Psoas muscle (tissue), 8 donors: Measurements from ENCODE around the gene PRKD2. TPM values are rescaled to one million over a fixed set of nuclear protein-coding genes. Genes with fewer than 3 reads are reported as not detected.
"Not testable (repeated sequence)": the region's sequence is repeated elsewhere in the genome, so short reads cannot be mapped to it uniquely, and the experiment has no call there.

Experiments used
- ATAC-seq, 4 donors: fragments of 200-7000 bp; cut with Tn5 transposase; one replicate each; pipeline ENCODE4 v1.9.1; 2020; ENCODE audit warnings: moderate library complexity in 3 of 4, mild to moderate bottlenecking in 2 of 4
- DNase-seq, 2 donors: peaks; one replicate each; pipeline ENCODE4 v3.0.0-alpha.2; 2020
- H3K27ac ChIP-seq: fragments of 200-600 bp; one replicate; pipeline ENCODE4 v1.8.0; 2022
- H3K27me3 ChIP-seq, 3 donors: fragments of 200-600 bp in 1 of 3; one replicate each; pipeline versions ENCODE4 v1.6.1 to v1.8.0; 2013 to 2022; ENCODE audit warnings: low read length in 2 of 3, mild to moderate bottlenecking in 2 of 3, moderate library complexity in 1 of 3; ENCODE audit not compliant: insufficient read depth in 3 of 3
- H3K36me3 ChIP-seq, 2 donors: fragments of 200-600 bp in 1 of 2; one replicate each; pipeline versions ENCODE4 v1.6.1 to v1.8.0; 2013 to 2022; ENCODE audit warnings: low read depth in 1 of 2, mild to moderate bottlenecking in 1 of 2, moderate library complexity in 1 of 2; ENCODE audit not compliant: insufficient read depth in 1 of 2
- H3K4me1 ChIP-seq: fragments of 200-600 bp; one replicate; pipeline ENCODE4 v1.8.0; 2022
- H3K4me3 ChIP-seq: fragments of 200-600 bp; one replicate; pipeline ENCODE4 v1.8.0; 2022; ENCODE audit warnings: mild to moderate bottlenecking
- H3K9me3 ChIP-seq: fragments of 200-600 bp; one replicate; pipeline ENCODE4 v1.8.0; 2022
- WGBS, 3 donors: extraction: QIAGEN DNeasy Blood & Tissue Kit; methylation state at CpG; one replicate each; pipeline versions ENCODE4 v1.1.6 to v1.1.7; 2013; 5-methylcytosine and 5-hydroxymethylcytosine counted together
- intact Hi-C, 2 donors: fragments of 100-400 bp; cut with DNase I; formaldehyde crosslinking; loops; one replicate each; pipeline versions ENCODE4 v1.11.0 to v1.14.2; 2022
- polyA plus RNA-seq, 3 donors: library from polyadenylated mRNA; stranded (reverse); fragments of 200-250 nt; gene quantifications; one replicate each; pipeline ENCODE4 v1.2.3, GENCODE V29; 2013
- total RNA-seq, 4 donors: library from RNA; stranded (reverse); fragmentation: NEBNext Ultra II Directional in 2 of 4; extraction: Animal tissue kit (Norgen Biotek cat#: 25700) in 2 of 4; gene quantifications; one replicate each; pipeline versions ENCODE4 v1.2.1 to v1.2.4, GENCODE V29; 2021 to 2023
- TF ChIP-seq, protein P1 (sequence below): fragments of 200-600 bp; IDR thresholded peaks from one replicate; pipeline ENCODE4 v1.8.0; 2022; ENCODE audit warnings: antibody characterized with exemption
- donor health status: healthy with polysubstance abuse.
- donor health status: DM: no; HTN: no; CAD: no; lungs with moderate emphysema.
- donor health status: Bipolar disorder and iron deficiency.
- donor health status: healthy.
- donor health status: DM: yes; HTN: yes; CAD: no.
- donor health status: DM: no; HTN: no; CAD: no.
- donor health status: DM: no; HTN: no; CAD: no.
- donor health status: DM: yes; HTN: yes; CAD: no.

The PRKD2 gene
- total and polyA plus RNA-seq, 7 donors = 4.0 to 9.1 (median 6.9) TPM

DNA sequence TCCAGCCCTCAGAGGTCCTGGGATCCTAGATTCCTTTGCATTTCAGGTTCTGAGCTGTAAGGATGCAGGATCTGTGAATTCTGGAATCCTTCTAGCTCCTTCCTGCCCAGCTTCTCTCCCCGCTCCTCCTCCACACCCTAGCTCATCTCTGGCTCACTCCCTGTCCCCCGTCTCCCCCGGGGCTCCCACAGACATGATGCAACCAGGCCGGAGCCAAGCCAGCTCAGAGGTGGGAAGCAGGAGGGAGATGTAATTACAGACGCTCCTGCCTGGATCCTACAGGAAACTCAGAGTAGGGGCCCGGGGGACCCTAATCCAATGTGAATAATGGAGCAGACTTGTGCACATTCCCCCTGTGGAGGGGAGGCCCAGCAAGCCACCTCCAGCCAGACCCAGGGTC is 85.4 kb downstream of the PRKD2 start:
- ATAC-seq (no peak), DNase-seq (peak; percentile 77 to 82)
- intact Hi-C loops = no loop called here
- 45 to 51% (median 49%) methylated on average over 6 of the region's 6 CpGs for WGBS, 3 donors
- H3K9me3 ChIP-seq = no peaks in the 10 kb centered on the region
- H3K36me3 ChIP-seq = no peaks in the 10 kb centered on the region
- TF ChIP-seq, protein P1, sequence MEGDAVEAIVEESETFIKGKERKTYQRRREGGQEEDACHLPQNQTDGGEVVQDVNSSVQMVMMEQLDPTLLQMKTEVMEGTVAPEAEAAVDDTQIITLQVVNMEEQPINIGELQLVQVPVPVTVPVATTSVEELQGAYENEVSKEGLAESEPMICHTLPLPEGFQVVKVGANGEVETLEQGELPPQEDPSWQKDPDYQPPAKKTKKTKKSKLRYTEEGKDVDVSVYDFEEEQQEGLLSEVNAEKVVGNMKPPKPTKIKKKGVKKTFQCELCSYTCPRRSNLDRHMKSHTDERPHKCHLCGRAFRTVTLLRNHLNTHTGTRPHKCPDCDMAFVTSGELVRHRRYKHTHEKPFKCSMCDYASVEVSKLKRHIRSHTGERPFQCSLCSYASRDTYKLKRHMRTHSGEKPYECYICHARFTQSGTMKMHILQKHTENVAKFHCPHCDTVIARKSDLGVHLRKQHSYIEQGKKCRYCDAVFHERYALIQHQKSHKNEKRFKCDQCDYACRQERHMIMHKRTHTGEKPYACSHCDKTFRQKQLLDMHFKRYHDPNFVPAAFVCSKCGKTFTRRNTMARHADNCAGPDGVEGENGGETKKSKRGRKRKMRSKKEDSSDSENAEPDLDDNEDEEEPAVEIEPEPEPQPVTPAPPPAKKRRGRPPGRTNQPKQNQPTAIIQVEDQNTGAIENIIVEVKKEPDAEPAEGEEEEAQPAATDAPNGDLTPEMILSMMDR = no peak
- H3K4me3 ChIP-seq = no peak overlapping the region
- peaks cover 0 to 41% (median 22%) of the 10 kb centered on the region in 3 donors for H3K27me3 ChIP-seq
- peaks cover 9% of the 10 kb centered on the region for H3K4me1 ChIP-seq
- no peak overlapping the region for H3K27ac ChIP-seq

- Histone ChIP-seq H3K27me3 (peaks cover 0 to 35% (median 21%) of the 10 kb centered on the region in 3 donors), H3K4me3 (no peak overlapping the region), H3K4me1 (peaks cover 9% of the 10 kb centered on the region), H3K36me3 (no peaks in the 10 kb centered on the region), H3K27ac (no peak overlapping the region), H3K9me3 (no peaks in the 10 kb centered on the region)
- DNase-seq (no peak), ATAC-seq (no peak)
- TF ChIP-seq, protein P1 = no peak
- intact Hi-C loops = no loop called here
- 79 to 88% (median 83%) methylated on average over 14 of the region's 14 CpGs for WGBS, 3 donors
Observed at GRCh38 chr19:46630586-46631205, 86.2 kb downstream of the PRKD2 start.

DNA sequence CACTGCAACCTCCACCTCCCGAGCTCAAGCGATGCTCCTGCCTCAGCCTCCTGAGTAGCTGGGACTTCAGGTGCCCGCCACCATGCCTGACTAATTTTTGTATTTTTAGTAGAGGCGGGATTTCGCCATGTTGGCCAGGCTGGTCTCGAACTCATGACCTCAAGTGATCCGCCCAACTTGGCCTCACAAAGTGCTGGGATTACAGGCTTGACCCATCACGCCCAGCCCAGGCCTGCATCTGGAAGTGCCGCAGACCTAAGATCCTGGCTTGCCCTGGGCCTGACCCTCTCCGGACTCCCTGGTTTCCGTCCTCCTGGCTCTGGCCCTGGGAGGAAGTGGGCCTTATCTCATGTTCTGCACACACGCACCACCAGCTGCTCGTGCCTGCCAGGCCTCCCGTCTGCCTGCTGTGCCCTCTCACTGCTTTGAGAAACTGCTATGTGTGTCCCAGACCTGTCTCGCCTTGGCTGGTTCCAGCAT is 87.3 kb downstream of the PRKD2 start:
- DNase-seq = no peak
- H3K27ac ChIP-seq = no peak overlapping the region
- H3K9me3 ChIP-seq = no peaks in the 10 kb centered on the region
- intact Hi-C loops = no loop called here
- H3K27me3 ChIP-seq = peaks cover 0 to 32% (median 16%) of the 10 kb centered on the region in 3 donors
- no peaks in the 10 kb centered on the region for H3K36me3 ChIP-seq
- TF ChIP-seq, protein P1 = no peak
- 81 to 85% (median 82%) methylated on average over 15 of the region's 15 CpGs for WGBS, 3 donors
- no peak for ATAC-seq
- peaks cover 13% of the 10 kb centered on the region for H3K4me1 ChIP-seq
- H3K4me3 ChIP-seq = no peak overlapping the region

DNA sequence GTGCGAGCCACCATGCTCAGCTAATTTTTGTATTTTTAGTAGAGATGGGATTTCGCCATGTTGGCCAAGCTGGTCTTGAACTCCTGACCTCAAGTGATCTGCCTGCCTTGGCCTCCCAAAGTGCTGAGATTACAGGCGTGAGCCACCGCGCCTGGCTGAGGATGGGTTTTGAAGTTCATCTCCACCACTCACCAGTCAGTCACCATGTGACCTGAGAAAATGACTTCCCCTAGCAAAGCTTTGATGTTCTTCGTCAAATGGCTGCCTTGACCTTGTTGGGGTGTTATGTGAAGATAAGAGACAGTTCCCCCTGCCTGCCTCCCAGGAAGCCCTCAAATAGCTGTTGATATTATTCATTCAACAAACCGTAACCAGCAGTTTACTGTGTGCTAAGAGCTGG is 87.9 kb downstream of the PRKD2 start:
- H3K9me3 ChIP-seq, ATAC-seq, intact Hi-C loops, H3K27ac ChIP-seq, H3K36me3 ChIP-seq, H3K4me3 ChIP-seq, DNase-seq: not testable (repeated sequence)
- H3K27me3 ChIP-seq = peaks cover 0 to 32% (median 14%) of the 10 kb centered on the region in 3 donors
- peaks cover 12% of the 10 kb centered on the region for H3K4me1 ChIP-seq
- 94 to 97% (median 97%) methylated on average over 7 of the region's 7 CpGs for WGBS, 3 donors

DNA sequence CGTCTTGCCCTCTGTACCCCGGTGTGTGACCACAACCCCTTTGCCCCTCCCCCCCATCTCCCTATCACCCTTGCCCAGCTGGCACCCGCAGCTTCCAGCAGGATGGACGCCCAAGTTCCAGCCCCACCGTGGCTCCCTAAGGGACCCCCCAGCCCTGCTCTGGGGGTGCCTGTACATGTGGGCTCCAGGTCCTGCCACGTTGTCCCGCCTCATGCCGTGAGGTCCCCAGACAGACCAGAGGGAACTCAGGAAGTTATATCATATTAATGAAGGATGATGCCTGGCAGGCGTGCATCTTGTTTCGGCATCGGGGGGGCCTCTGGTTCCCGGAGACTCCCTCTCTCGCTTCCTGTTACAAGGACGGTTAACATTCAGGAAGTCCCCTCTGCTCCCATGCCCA is 90.5 kb downstream of the PRKD2 start:
- Histone ChIP-seq H3K4me1 (peaks cover 4% of the 10 kb centered on the region), H3K4me3 (no peak overlapping the region), H3K27me3 (peaks cover 0 to 11% (median 3%) of the 10 kb centered on the region in 3 donors), H3K27ac (peak overlapping the region; percentile 53), H3K9me3 (no peaks in the 10 kb centered on the region), H3K36me3 (no peaks in the 10 kb centered on the region)
- 52 to 63% (median 54%) methylated on average over 11 to 14 of the region's 14 CpGs for WGBS, 3 donors
- intact Hi-C loops = no loop called here
- ATAC-seq (no peak), DNase-seq (no peak)
- TF ChIP-seq, protein P1 = no peak
